HCT116 (cell line): ENCODE measurements around the gene CDKN1C.

Source experiments
- POLR2AphosphoS5 ChIP-seq: IDR thresholded peaks from 2 replicates; pipeline ENCODE4 v1.6.1; 2011; ENCODE audit warnings: mild to moderate bottlenecking, low read depth, low read length, moderate library complexity
- TF ChIP-seq, protein P1 (sequence below): IDR thresholded peaks from 2 replicates; pipeline ENCODE4 v1.6.1; 2012; ENCODE audit warnings: low read depth

DNA sequence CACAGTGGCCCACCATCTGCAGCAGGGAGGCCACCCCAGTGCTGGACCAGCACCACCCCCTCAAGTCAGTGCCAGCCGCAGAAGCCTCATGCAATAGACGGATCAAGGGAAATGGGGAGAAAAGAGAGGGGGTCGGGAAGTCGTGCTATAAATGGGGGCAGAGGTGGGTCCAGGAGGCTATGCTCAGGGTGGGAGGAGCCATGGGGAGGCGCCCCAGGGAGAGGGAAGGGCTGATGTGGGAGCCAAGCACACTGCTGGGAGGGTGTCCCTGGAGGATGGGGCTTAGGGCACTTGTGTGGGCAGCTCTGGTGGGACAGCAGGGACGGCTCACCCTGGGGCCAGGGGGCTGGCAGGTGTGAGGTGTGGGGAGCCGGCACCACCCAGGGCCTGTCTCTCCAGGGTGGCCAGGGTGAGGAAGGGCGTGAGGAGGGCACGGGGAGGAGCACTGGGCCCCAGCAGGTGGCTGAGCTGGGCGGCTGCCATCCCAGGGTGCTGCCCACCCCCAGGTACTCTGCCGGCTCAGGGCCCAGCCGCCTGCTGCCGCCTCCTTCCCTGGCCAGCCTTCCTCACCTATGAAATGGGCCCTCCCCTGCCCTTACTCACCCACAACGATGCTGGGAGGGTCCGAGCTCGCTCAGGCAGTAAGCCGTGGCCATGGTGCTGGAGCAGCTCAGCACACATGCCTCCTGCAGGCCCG is 25.7 kb upstream of the CDKN1C start:
- TF ChIP-seq POLR2AphosphoS5: no peak; the same call in none of the 2 replicates
- TF ChIP-seq, protein P1, sequence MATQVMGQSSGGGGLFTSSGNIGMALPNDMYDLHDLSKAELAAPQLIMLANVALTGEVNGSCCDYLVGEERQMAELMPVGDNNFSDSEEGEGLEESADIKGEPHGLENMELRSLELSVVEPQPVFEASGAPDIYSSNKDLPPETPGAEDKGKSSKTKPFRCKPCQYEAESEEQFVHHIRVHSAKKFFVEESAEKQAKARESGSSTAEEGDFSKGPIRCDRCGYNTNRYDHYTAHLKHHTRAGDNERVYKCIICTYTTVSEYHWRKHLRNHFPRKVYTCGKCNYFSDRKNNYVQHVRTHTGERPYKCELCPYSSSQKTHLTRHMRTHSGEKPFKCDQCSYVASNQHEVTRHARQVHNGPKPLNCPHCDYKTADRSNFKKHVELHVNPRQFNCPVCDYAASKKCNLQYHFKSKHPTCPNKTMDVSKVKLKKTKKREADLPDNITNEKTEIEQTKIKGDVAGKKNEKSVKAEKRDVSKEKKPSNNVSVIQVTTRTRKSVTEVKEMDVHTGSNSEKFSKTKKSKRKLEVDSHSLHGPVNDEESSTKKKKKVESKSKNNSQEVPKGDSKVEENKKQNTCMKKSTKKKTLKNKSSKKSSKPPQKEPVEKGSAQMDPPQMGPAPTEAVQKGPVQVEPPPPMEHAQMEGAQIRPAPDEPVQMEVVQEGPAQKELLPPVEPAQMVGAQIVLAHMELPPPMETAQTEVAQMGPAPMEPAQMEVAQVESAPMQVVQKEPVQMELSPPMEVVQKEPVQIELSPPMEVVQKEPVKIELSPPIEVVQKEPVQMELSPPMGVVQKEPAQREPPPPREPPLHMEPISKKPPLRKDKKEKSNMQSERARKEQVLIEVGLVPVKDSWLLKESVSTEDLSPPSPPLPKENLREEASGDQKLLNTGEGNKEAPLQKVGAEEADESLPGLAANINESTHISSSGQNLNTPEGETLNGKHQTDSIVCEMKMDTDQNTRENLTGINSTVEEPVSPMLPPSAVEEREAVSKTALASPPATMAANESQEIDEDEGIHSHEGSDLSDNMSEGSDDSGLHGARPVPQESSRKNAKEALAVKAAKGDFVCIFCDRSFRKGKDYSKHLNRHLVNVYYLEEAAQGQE: no peak
